SK-N-MC (cell line): Measurements from ENCODE around the gene FAM221A.
"Not testable (repeated sequence)": the region's sequence is repeated elsewhere in the genome, so short reads cannot be mapped to it uniquely, and the experiment has no call there.

ENCODE experiments used
- DNase-seq: peaks from one replicate; pipeline ENCODE4 v3.0.0-alpha.2; 2011; ENCODE audit warnings: low read depth, low spot score
- H3K27ac ChIP-seq: fragments of 200-600 bp; sonication (generic); 2 replicates; pipeline ENCODE4 v1.5.1; 2016; ENCODE audit warnings: mixed run types
- H3K36me3 ChIP-seq: fragments of 200-600 bp; sonication (generic); 2 replicates; pipeline ENCODE4 v1.6.1; 2017; ENCODE audit warnings: antibody characterized with exemption, low read length, mixed read lengths; ENCODE audit not compliant: insufficient read depth
- H3K4me3 ChIP-seq: fragments of 200-600 bp; sonication (generic); 2 replicates; pipeline ENCODE4 v1.5.1; 2016
- H3K9ac ChIP-seq: fragments of 200-600 bp; sonication (generic); 2 replicates; pipeline ENCODE4 v1.8.0; 2017; ENCODE audit warnings: mixed run types, mixed read lengths; ENCODE audit not compliant: insufficient read length
- H3K9me3 ChIP-seq: fragments of 200-600 bp; sonication (generic); 2 replicates; pipeline ENCODE4 v1.6.1; 2017; ENCODE audit warnings: low read depth, mild to moderate bottlenecking, antibody characterized with exemption, low read length, moderate library complexity, mixed read lengths
- EZH2 ChIP-seq: fragments of 200-600 bp; sonication (generic); IDR thresholded peaks from one replicate; pipeline ENCODE4 v1.6.1; 2017; ENCODE audit warnings: antibody characterized with exemption
- FOXP2 ChIP-seq: optimal IDR thresholded peaks from 2 replicates; pipeline ENCODE3; 2011; ENCODE audit warnings: mild to moderate bottlenecking, moderate library complexity; ENCODE audit not compliant: insufficient read depth; ENCODE audit errors: extremely low read length, control extremely low read depth
- POLR2AphosphoS5 ChIP-seq: IDR thresholded peaks from 2 replicates; pipeline ENCODE4 v1.6.1; 2012; ENCODE audit warnings: mild to moderate bottlenecking, low read depth, low read length, borderline replicate concordance

FAM221A gene

GRCh38 chr7:23713285-23714149 is 33.5 kb downstream of the FAM221A start:
- no peak overlapping the region for H3K27ac ChIP-seq
- no peak for DNase-seq
- no peak overlapping the region for H3K9ac ChIP-seq

DNA sequence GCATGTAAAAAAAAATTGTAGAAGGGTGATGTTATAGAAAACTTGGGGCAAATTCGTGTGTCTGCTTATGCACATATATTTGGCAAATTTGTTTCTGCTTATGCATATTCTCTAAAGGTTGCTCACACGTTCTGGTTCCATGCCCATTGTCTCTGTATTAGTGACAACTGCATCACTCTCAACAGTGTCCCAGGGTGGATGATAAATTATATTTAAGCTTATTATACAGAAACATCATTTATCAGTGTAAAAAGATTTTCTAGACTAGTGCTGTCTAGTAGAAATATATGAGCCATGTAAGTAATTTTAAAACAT is 34.1 kb downstream of the FAM221A start:
- TF ChIP-seq EZH2 (no peak), FOXP2 (no peak), POLR2AphosphoS5 (no peak)
- H3K4me3 ChIP-seq, result no peak overlapping the region
- DNase-seq, result no peak
- H3K27ac ChIP-seq, result no peak overlapping the region
- no peaks in the 10 kb centered on the region for H3K36me3 ChIP-seq
- no peak overlapping the region for H3K9ac ChIP-seq
- no peaks in the 10 kb centered on the region for H3K9me3 ChIP-seq

More at GRCh38 chr7:23713285-23714149, 33.5 kb downstream of the FAM221A start:
- Histone ChIP-seq H3K9me3 (no peaks in the 10 kb centered on the region), H3K36me3 (no peaks in the 10 kb centered on the region), H3K4me3 (no peak overlapping the region)
- TF ChIP-seq FOXP2, result no peak
- TF ChIP-seq POLR2AphosphoS5, result no peak
- no peak for TF ChIP-seq EZH2

- no peak for DNase-seq
- no peaks in the 10 kb centered on the region for H3K9me3 ChIP-seq
- no peak overlapping the region for H3K9ac ChIP-seq
- no peak overlapping the region for H3K27ac ChIP-seq
- no peak overlapping the region for H3K4me3 ChIP-seq
- no peak for TF ChIP-seq FOXP2
- no peaks in the 10 kb centered on the region for H3K36me3 ChIP-seq
Measured at GRCh38 chr7:23714579-23714978, 34.6 kb downstream of the FAM221A start.

DNA sequence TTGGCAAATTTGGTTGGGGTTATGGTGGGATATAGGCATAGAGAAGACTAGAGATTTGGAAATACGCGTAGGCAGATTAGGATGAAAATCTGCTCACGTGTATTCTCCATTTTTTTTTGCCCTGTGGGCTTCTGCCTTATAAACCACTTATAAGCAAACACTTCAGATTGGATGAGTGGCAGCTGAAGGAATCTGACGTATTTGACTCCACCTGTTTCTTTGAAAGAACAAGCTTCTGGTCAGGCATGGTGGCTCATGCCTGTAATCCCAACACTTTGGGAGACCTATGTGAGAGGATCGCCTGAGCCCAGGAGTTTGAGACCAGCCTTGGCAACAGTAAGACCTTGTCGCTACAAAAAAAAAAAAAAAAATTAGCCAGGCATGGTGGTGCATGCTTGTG is 35.1 kb downstream of the FAM221A start:
- no peak for DNase-seq
- no peak overlapping the region for H3K9ac ChIP-seq
- no peak for TF ChIP-seq EZH2
- H3K9me3 ChIP-seq, result no peaks in the 10 kb centered on the region
- H3K27ac ChIP-seq, result no peak overlapping the region
- H3K4me3 ChIP-seq, result no peak overlapping the region
- no peaks in the 10 kb centered on the region for H3K36me3 ChIP-seq

- Histone ChIP-seq H3K9me3 (no peaks in the 10 kb centered on the region), H3K27ac (no peak overlapping the region), H3K9ac (no peak overlapping the region), H3K4me3 (no peak overlapping the region), H3K36me3 (no peaks in the 10 kb centered on the region)
- DNase-seq, result no peak
- no peak for TF ChIP-seq FOXP2
- TF ChIP-seq EZH2, result no peak
- TF ChIP-seq POLR2AphosphoS5, result no peak
Measured at GRCh38 chr7:23717788-23718187, 37.8 kb downstream of the FAM221A start.

GRCh38 chr7:23721456-23721855 is 41.5 kb downstream of the FAM221A start:
- H3K9ac ChIP-seq, result no peak overlapping the region
- H3K4me3 ChIP-seq, result no peak overlapping the region
- H3K9me3 ChIP-seq, result no peaks in the 10 kb centered on the region
- H3K36me3 ChIP-seq, result no peaks in the 10 kb centered on the region
- TF ChIP-seq EZH2, result no peak
- TF ChIP-seq FOXP2, result no peak
- no peak for TF ChIP-seq POLR2AphosphoS5
- no peak overlapping the region for H3K27ac ChIP-seq
- no peak for DNase-seq

DNA sequence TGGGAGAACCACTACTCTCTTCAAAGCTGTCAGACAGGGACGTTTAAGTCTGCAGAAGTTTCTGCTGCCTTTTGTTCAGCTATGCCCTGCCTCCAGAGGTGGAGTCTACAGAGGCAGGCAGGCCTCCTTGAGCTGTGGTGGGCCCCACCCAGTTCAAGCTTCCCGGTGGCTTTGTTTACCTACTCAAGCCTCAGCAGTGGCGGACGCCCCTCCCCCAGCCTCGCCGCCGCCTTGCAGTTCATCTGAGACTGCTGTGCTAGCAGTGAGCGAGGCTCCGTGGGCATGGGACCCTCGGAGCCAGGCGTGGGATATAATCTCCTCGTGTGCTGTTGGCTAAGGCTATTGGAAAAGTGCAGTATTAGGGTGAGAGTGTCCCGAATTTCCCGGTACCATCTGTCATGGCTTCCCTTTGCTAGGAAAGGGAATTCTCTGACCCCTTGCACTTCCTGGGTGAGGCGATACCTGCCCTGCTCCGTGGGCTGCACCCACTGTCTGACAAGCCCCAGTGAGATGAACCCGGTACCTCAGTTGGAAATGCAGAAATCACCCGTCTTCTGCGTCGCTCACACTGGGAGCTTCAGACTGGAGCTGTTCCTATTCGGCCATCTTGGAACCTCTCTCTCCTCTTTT is 42.7 kb downstream of the FAM221A start:
- not testable (repeated sequence) for H3K9me3 ChIP-seq, H3K9ac ChIP-seq, DNase-seq, H3K4me3 ChIP-seq, H3K27ac ChIP-seq, H3K36me3 ChIP-seq

GRCh38 chr7:23724113-23724512 is 44.1 kb downstream of the FAM221A start:
- not testable (repeated sequence) for H3K9me3 ChIP-seq, H3K36me3 ChIP-seq, H3K27ac ChIP-seq, H3K4me3 ChIP-seq, DNase-seq, H3K9ac ChIP-seq

GRCh38 chr7:23742051-23742450 is 62.1 kb downstream of the FAM221A start:
- Histone ChIP-seq H3K9ac (no peak overlapping the region), H3K4me3 (no peak overlapping the region), H3K27ac (no peak overlapping the region), H3K36me3 (no peaks in the 10 kb centered on the region), H3K9me3 (no peaks in the 10 kb centered on the region)
- TF ChIP-seq FOXP2, result no peak
- TF ChIP-seq POLR2AphosphoS5, result no peak
- TF ChIP-seq EZH2, result no peak
- no peak for DNase-seq
